ENCODE data around the gene LSM2. TPM values are rescaled to one million over a fixed set of nuclear protein-coding genes. Genes with fewer than 3 reads are reported as not detected.
"Not testable (repeated sequence)": the region's sequence is repeated elsewhere in the genome, so short reads cannot be mapped to it uniquely, and the experiment has no call there.

LSM2 gene
- total and polyA plus RNA-seq, 5 experiments from 2014 or later = 28.9 to 80.3 (median 67.1) TPM

DNA sequence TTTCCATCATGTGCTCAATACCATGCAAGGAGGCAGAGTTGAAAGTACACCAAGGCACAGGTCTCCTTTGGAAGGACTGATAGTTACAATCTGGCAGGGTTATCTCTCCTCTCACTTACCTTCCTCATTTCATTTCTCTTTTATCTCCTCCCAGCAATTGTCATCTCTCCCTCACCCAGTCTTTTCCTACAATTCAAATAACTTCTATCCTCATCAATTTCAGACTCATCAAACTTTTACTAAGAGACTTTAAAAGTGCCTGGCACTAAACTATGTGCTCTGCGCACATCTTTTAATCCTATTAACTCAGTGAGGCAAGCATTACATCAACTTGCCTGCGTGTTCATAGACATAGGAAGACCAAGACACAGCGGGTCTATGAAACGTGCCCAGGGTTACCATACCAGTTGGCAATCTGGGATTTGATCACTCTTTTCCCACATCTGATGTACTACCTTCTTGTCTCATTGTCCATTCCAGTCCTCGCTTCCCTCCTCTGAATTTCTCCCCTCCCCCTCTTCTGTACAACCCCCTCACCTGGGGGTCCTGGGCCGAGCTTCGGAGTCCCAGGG, 12.4 kb downstream of the LSM2 start:
- Mint-ChIP-seq H3K4me3 (peak overlapping the region; percentile 59 to 96 (median 90)), H3K4me1 (peaks cover 19 to 53% (median 47%) of the 10 kb centered on the region in 4 donors), H3K36me3 (peaks cover 2 to 30% (median 4%) of the 10 kb centered on the region in 3 donors), H3K27ac (peak overlapping the region; percentile 32 to 99 (median 82)), H3K9me3 (no peaks in the 10 kb centered on the region), H3K27me3 (no peaks in the 10 kb centered on the region)
- POLR2A ChIA-PET = interaction anchor here (0.5 to 4.3 kb wide), 11 partner anchors 8 to 91 kb away, joined by 3 to 63 read pairs (median 3); partner anchors contain the start of genes ABHD16A, CLIC1, DDAH2 and LSM2
- DNase-seq (no peak), ATAC-seq (no peak)

DNA sequence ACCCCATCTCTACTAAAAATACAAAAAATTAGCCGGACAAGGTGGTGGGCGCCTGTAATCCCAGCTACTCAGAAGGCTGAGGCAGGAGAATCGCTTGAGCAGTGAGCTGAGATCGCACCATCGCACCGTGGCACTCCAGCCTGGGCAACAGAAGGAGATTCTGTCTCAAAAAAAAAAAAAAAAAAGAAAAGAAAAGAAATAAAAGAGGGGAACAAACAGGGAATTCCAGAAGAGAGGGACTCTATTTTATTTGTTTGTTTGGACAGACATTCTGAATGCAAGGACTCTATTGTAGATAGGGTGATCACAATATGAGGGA, 12.9 kb downstream of the LSM2 start:
- POLR2A ChIA-PET = interaction anchor here (0.6 to 0.7 kb wide), 2 partner anchors 12 to 13 kb away, joined by 3 to 4 read pairs; partner anchors contain the start of gene LSM2
- peak overlapping the region in 9 of 10 donors; percentile 59 to 96 (median 89) for H3K4me3 Mint-ChIP-seq
- H3K27me3 Mint-ChIP-seq, H3K9me3 Mint-ChIP-seq, DNase-seq, ATAC-seq: not testable (repeated sequence)
- peaks cover 2 to 35% (median 4%) of the 10 kb centered on the region in 3 donors for H3K36me3 Mint-ChIP-seq
- H3K27ac Mint-ChIP-seq = peak overlapping the region in 8 of 10 donors; percentile 32 to 94 (median 82)
- H3K4me1 Mint-ChIP-seq = peaks cover 19 to 56% (median 47%) of the 10 kb centered on the region in 4 donors

DNA sequence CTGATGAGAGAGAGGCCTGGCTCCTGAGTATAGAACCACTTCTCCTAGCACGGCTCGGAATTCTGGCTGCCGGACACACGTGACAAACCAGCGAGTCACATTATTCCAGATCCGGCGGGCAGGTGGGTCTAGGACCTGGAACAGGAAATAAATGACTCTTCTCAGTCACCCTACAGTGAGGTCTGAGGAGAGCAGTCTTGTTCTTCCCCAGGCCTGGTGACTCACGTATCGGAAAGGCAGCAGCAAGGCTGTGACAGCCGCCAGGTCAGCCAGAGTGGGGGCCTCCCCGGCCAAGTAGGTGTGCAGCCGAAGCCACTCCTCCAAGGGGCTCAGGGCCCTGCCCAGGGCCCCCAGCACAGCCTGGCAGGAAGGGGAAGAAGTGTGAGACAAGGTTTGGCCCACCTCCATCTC, 14.0 kb downstream of the LSM2 start:
- peaks cover 2 to 40% (median 4%) of the 10 kb centered on the region in 3 donors for H3K36me3 Mint-ChIP-seq
- POLR2A ChIA-PET = interaction anchor here (0.6 kb wide), 2 partner anchors 251 to 1333 kb away, joined by 3 to 6 read pairs; partner anchors contain the start of gene DDX39B
- no peak for ATAC-seq
- H3K9me3 Mint-ChIP-seq = no peaks in the 10 kb centered on the region
- peaks cover 17 to 48% (median 40%) of the 10 kb centered on the region in 4 donors for H3K4me1 Mint-ChIP-seq
- peak overlapping the region in 2 of 10 donors; percentile 16 to 38 for H3K27ac Mint-ChIP-seq
- no peak for DNase-seq
- H3K4me3 Mint-ChIP-seq = no peak overlapping the region
- no peaks in the 10 kb centered on the region for H3K27me3 Mint-ChIP-seq

DNA sequence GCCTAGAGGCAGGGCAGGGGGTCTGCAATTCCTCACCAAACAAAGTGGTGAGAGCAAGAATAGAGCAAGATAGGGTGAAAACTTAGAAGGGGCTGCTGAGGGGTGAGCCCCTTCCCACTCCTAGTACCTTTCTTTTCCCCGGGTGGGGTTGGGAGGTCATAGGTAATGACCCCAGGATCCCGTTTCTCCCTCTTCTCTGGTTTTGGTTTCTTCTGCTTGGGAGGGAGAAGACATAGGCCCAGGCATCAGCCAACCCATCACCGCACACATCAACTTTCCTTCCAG, 14.7 kb downstream of the LSM2 start:
- Mint-ChIP-seq H3K27ac (peak overlapping the region in 5 of 10 donors; percentile 14 to 72 (median 34)), H3K4me3 (peak overlapping the region in 2 of 10 donors; percentile 15 to 37), H3K9me3 (no peaks in the 10 kb centered on the region), H3K4me1 (peaks cover 11 to 41% (median 32%) of the 10 kb centered on the region in 4 donors), H3K27me3 (no peaks in the 10 kb centered on the region), H3K36me3 (peaks cover 2 to 40% (median 4%) of the 10 kb centered on the region in 3 donors)
- POLR2A ChIA-PET = interaction anchor here (0.6 kb wide), 1 partner anchor 1333 kb away, joined by 6 read pairs; no protein-coding TSS in a partner anchor
- no peak for DNase-seq
- no peak for ATAC-seq

DNA sequence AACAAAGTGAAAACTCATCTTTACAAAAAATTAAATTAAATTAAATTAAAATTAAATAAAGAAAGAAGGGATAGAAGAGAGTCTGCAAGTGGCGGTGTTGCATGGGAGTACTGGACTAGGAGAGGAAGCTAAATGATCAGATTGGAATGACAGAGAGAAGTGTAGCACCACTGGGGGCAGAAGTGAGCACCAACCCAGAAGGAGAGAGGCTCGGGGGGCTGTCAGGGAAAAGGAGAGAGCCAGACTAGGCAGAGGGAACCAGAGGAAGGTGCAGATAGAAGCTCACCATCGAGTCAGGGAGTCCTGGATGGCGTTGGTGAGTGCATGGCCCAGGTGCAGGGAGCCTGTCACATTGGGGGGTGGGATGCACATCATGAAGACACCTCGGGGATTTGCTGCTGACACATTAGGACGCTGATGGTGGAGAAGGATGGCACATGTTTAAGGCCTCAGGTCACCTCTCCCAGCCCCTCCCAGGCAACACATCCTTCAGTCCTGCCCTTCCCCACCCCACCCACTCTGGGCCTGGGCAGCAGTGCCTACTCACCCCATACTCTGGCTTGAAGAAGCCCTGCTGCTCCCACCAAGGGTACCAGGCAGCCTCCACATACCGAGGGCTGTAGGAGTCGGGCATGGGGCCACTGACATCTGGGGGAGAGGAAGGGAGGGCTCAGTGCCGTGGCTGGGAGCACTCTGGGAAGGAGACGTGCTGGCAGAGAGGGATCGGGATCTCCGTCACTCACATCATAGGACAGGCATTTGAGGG, 15.3 kb downstream of the LSM2 start:
- Mint-ChIP-seq H3K27me3 (no peaks in the 10 kb centered on the region), H3K9me3 (no peaks in the 10 kb centered on the region)
- POLR2A ChIA-PET = interaction anchor here (0.5 to 0.8 kb wide), 2 partner anchors 13 to 16 kb away, joined by 3 to 4 read pairs; partner anchors contain the start of gene LSM2

DNA sequence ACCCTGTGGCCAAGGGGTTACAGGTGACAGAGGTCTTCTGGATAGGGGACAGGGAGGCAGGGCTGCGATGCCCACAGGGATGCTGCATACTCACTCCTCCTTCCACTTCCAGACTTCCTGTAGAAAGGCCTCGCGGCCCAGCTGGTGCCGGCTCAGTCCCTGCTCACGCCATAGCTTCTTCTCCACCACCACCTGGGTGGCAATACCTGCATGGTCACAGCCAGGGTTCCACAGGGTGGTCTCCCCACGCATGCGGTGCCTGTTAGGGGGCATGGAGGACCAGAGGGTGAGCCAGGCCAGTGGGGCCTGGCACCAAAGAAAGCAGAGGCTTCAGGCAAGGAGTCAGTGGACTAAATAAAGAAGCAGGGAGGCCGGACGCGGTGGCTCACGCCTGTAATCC, 21.3 kb downstream of the LSM2 start:
- Mint-ChIP-seq H3K9me3 (no peaks in the 10 kb centered on the region), H3K36me3 (peaks cover under 1 to 55% (median 14%) of the 10 kb centered on the region in 3 donors), H3K27ac (no peak overlapping the region), H3K4me1 (peaks cover 0 to 7% (median under 1%) of the 10 kb centered on the region in 4 donors), H3K27me3 (no peaks in the 10 kb centered on the region), H3K4me3 (no peak overlapping the region)
- no peak for DNase-seq
- POLR2A ChIA-PET = interaction anchor here (1.6 kb wide), 1 partner anchor 10 kb away, joined by 6 read pairs; the partner anchor contains the start of gene VARS1
- ATAC-seq = no peak

More for the DNA sequence above, 15.3 kb downstream of the LSM2 start:
- peak overlapping the region in 2 of 10 donors; percentile 37 to 49 for H3K4me3 Mint-ChIP-seq
- peaks cover 11 to 36% (median 28%) of the 10 kb centered on the region in 4 donors for H3K4me1 Mint-ChIP-seq
- peak in 2 of 10 donors; percentile 36 to 40 for DNase-seq
- peaks cover 2 to 43% (median 4%) of the 10 kb centered on the region in 3 donors for H3K36me3 Mint-ChIP-seq
- ATAC-seq = no peak
- peak overlapping the region in 9 of 10 donors; percentile 14 to 84 (median 56) for H3K27ac Mint-ChIP-seq

DNA sequence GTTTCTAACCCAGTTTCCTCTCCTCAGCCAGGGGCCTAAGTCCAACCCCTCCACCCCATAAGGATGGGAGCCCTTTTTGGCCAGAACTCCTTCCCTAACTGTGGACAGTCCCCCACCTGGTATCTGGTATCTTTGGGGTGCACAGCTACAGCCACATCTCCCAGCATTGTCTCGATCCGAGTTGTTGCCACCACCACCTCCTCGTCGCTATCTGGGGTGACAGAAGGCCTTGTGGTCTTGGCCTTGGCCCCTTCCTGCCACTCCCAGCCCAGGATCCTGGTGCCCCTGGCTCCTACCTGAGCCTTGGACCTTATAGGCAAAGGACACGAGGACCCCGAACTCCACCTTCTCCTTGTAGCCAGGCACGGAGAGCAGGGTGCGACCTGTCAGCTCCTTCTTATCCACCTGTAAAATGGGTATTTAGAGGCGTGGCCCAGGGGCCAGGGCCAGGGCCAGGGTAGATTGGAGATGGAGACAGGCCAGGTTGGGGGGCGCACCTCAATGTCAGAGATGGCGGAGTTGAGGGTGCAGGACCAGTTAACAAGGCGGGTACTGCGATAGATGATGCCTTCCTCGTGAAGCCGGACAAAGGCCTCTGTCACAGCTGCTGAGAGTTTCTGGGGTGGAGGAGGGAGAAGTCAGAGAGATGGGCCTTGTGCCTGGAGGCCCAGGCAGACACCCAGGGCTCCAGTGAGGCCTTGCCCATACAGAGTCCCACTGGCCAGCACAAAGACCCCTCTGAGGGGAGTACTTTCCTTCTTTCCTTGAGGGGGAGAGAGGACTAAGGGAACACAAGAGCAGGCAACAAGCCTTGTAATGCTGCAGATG, 22.5 kb downstream of the LSM2 start:
- H3K27me3 Mint-ChIP-seq = no peaks in the 10 kb centered on the region
- DNase-seq (no peak), ATAC-seq (no peak)
- no peaks in the 10 kb centered on the region for H3K9me3 Mint-ChIP-seq
- no peak overlapping the region for H3K4me3 Mint-ChIP-seq
- H3K4me1 Mint-ChIP-seq = peaks cover 0 to 3% (median under 1%) of the 10 kb centered on the region in 4 donors
- peak overlapping the region in 1 of 10 donors; percentile 40 for H3K27ac Mint-ChIP-seq
- POLR2A ChIA-PET = interaction anchor here (0.6 to 1.6 kb wide), 4 partner anchors 9 to 125 kb away, joined by 3 to 6 read pairs (median 4); partner anchors contain the start of gene VARS1
- peaks cover 0 to 57% (median 18%) of the 10 kb centered on the region in 3 donors for H3K36me3 Mint-ChIP-seq

DNA sequence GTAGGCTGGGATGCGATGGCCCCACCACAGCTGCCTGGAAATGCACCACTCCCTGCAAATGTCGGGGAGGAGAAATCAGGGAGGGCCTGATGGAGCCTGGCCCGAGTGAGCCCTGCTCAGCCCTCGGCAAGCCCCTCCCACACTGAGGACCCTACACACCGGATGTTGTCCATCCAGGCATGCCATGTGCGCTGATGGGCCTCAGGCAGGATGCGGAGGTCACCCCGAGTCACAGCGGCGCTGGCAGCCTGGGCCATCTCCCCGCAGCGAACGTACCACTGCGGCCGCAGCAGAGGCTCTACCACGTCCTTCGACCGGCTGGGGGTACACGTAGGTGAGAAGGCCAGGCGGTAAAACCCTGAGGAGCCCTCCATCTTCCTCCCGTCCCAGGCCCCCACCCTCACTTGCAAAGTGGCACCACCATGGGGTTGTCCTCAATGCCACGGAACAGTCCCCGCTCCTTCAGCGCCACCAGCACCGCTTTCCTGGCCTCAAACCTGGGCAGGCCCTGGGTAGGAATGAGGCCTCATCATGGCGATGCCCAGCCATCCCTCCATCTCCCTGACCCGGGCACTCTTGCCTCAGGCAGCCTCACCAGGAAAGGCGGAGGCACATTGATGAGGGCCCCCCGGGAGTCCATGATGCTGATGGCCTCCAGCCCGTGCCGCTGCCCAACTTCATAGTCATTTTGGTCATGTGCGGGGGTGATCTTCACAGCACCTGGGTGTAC, 24.5 kb downstream of the LSM2 start:
- H3K27me3 Mint-ChIP-seq = no peaks in the 10 kb centered on the region
- peaks cover 0 to 55% (median 21%) of the 10 kb centered on the region in 3 donors for H3K36me3 Mint-ChIP-seq
- H3K4me3 Mint-ChIP-seq = no peak overlapping the region
- POLR2A ChIA-PET = interaction anchor here (0.6 kb wide), 1 partner anchor 11 kb away, joined by 4 read pairs; no protein-coding TSS in a partner anchor
- DNase-seq (no peak), ATAC-seq (no peak)
- H3K9me3 Mint-ChIP-seq = no peaks in the 10 kb centered on the region
- no peak overlapping the region for H3K27ac Mint-ChIP-seq
- peaks cover 3 to 8% (median 7%) of the 10 kb centered on the region in 4 donors for H3K4me1 Mint-ChIP-seq

DNA sequence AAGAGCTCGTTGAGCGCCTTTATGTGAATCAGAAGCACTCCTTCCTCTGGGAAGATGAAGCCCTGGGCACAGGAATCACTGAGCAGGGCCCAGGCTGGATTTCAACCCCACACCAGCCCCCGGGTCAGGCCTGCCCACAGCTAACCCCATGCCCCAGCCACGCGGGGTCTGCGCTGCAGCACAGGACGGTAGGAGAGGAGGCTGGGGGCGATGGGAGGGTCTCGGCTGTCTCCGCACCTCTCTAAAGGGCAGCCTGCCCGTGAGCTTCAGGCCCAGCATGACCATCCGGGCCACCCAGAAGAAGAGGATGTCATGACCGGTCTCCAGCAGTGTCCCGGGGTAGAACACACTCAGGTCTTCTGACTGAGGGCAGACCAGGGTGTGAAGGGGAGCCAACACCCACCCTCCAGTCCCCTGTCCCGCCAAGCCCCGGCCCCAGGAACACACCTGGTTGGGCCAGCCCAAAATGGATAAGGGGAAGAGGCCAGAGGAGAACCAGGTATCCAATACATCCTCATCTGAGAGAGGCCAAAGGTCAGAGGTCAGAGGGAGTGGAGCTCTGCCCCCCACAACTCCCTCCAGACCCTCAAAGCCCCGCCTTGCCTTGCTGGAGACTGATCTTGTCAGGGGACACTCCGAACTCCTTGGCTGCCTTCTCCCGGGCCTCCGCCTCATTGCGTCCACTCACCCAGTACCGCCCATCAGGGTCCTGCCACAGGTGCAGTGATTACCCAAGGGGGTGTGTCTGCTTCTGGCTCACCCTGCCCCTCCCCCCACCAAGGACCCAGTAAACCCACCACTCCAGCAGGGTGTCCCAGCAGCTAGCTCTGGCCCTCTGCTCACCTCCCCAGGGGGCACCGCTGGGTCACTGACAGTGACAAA, 25.3 kb downstream of the LSM2 start:
- POLR2A ChIA-PET = interaction anchor here (0.6 to 0.7 kb wide), 2 partner anchors 10 to 12 kb away, joined by 4 read pairs; no protein-coding TSS in a partner anchor
- H3K4me3 Mint-ChIP-seq = no peak overlapping the region
- H3K4me1 Mint-ChIP-seq = peaks cover 4 to 16% (median 15%) of the 10 kb centered on the region in 4 donors
- DNase-seq (no peak), ATAC-seq (no peak)
- H3K27me3 Mint-ChIP-seq = peaks cover 0 to under 1% (median 0%) of the 10 kb centered on the region in 5 donors
- peak overlapping the region in 1 of 10 donors; percentile 14 for H3K27ac Mint-ChIP-seq
- H3K36me3 Mint-ChIP-seq = peaks cover 0 to 51% (median 21%) of the 10 kb centered on the region in 3 donors
- H3K9me3 Mint-ChIP-seq = no peaks in the 10 kb centered on the region

DNA sequence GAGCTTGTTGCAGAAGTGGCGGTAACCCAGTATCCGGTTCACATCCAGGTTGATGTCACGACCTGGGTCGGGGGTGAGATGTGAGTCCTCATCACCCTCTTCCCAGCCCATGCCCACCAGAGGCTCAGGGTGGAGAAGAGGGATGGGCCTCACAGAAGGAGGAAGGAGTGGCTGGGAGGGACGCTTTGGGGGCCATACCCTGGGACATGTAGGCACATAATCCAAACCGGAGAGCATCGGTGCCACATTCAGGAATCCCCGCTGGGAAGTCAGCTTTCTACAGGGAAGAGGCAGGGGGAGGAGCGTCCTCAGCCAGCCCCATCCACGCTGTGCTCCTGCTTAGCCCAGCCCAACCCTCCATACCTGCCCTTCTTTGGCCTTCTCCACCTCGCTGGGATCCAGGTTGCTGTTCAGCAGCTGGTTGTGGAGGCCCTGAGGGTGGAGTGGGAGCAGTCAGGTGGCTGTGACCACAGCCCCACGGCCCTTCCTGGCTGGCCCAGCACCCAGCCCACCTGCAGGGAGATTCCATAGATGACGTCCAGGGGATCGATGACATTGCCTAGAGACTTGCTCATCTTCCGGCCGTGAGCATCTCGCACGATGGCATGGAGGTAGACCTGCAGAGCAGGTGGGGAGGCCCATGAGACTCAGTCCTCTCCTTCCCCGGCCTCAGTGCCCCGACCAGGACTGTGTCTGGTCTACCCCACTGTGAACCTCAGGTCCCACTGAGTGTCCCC, 26.1 kb downstream of the LSM2 start:
- ATAC-seq (no peak), DNase-seq (no peak)
- POLR2A ChIA-PET = interaction anchor here (0.7 kb wide), 1 partner anchor 9 kb away, joined by 4 read pairs; no protein-coding TSS in a partner anchor
- Mint-ChIP-seq H3K36me3 (peaks cover 0 to 49% (median 21%) of the 10 kb centered on the region in 3 donors), H3K4me3 (no peak overlapping the region), H3K4me1 (peaks cover 6 to 22% (median 19%) of the 10 kb centered on the region in 4 donors), H3K27me3 (peaks cover 0 to 8% (median 0%) of the 10 kb centered on the region in 5 donors), H3K9me3 (no peaks in the 10 kb centered on the region), H3K27ac (no peak overlapping the region)

All from naive thymus-derived CD8-positive, alpha-beta T cell (primary cell).